HG02870 (cell line): ENCODE results near the gene ENPP7.
"Not testable (repeated sequence)": the region's sequence is repeated elsewhere in the genome, so short reads cannot be mapped to it uniquely, and the experiment has no call there.

Experiments
- ATAC-seq: cut with Tn5 transposase; IDR thresholded peaks from one replicate; pipeline ENCODE4 v1.9.1; 2021; ENCODE audit warnings: mild to moderate bottlenecking, moderate library complexity; ENCODE audit not compliant: unreplicated experiment

Gene ENPP7

GRCh38 chr17:79748295-79749099 is 17.8 kb downstream of the ENPP7 start:
- ATAC-seq, result no peak

DNA sequence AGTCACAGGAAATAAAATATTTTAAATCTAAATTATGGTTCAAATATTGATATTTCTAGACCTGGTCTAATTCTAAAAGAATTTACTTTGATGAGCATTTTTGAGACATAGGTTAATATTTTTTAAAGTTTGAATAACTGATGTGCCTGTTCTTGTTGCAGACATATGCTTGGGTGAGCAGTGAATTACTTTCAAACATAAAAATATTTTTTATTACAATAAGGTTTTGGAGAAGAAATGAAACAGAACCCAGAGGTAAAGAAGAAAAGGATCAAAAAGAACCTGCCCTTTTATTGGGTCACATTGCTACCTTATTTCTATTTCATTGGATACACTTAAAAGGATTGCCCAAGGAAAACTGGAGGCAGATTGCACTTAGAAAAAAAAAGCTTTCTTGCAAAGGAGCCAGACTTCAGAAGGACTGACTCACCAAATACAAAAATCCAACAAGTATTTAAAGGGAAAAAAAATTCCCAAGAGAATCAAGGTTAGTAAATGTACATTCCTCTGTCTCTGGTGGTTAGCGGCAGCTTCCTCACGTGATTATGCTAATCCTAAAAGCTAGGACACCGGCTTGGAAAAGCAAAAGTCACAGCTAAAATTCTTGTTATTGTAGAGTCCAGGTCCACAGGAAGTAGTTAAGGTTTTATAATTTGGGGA is 18.5 kb downstream of the ENPP7 start:
- no peak for ATAC-seq

DNA sequence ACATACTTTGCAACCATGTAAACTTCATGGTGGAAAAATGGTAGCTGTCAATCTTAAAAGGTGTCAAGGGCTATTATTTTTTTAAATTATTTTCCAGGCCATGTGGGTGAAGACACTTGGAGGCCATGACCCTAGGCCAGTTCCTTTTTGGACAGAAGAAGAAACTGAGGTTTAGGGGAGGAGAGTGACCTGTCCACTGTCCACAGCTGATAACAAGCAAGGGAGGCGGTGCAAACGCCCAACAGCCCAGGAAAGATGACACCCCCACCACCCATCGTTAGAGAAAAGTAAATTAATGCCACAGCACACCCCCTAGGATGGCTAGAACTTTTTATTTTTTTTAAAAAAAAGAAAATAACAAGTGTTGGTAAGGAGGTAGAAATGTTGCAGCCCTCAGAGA is 19.2 kb downstream of the ENPP7 start:
- ATAC-seq, result no peak

- no peak for ATAC-seq
Measured at GRCh38 chr17:79750650-79751545, 20.2 kb downstream of the ENPP7 start.

GRCh38 chr17:79752175-79752574 is 21.4 kb downstream of the ENPP7 start:
- no peak for ATAC-seq

DNA sequence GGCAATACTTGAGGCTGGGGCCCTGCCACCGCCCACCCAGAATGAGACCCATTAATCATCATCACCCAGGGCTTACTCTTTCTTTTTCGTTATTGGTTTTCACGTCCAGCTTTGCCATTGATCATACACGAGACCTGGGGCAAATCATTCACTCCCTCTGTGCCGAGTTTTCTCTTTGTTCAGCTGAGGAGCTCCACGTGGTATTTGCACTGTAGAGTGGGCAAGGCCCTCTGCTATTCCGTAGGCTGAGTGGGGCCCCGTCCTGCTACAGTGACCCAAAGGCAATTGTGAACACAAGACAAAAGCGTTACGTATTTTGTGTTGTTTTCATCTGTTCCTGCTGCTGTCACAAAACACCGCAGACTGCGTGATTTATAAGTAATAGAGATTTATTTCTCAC is 23.6 kb downstream of the ENPP7 start:
- ATAC-seq, result no peak

GRCh38 chr17:79754903-79755302 is 24.2 kb downstream of the ENPP7 start:
- not testable (repeated sequence) for ATAC-seq

GRCh38 chr17:79755591-79755990 is 24.8 kb downstream of the ENPP7 start:
- no peak for ATAC-seq

- ATAC-seq, result no peak
Measured at GRCh38 chr17:79757140-79757745, 26.5 kb downstream of the ENPP7 start.

DNA sequence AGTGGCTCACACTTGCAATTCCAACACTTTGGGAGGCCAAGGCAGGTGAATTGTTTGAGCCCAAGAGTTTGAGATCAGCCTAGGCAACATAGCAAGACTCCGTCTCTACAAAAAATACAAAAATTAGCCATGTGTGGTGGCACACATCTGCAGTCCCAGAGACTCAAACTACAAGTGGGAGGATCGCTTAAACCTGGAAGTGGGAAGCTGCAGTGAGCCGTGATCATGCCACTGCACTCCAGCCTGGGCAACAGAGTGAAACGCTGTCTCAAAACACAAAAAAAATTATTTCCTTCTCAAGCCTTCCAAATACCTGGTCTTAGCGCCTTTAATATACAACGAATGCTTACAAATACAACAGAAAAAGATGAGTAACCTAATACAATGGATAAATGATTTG is 27.5 kb downstream of the ENPP7 start:
- ATAC-seq, result no peak

DNA sequence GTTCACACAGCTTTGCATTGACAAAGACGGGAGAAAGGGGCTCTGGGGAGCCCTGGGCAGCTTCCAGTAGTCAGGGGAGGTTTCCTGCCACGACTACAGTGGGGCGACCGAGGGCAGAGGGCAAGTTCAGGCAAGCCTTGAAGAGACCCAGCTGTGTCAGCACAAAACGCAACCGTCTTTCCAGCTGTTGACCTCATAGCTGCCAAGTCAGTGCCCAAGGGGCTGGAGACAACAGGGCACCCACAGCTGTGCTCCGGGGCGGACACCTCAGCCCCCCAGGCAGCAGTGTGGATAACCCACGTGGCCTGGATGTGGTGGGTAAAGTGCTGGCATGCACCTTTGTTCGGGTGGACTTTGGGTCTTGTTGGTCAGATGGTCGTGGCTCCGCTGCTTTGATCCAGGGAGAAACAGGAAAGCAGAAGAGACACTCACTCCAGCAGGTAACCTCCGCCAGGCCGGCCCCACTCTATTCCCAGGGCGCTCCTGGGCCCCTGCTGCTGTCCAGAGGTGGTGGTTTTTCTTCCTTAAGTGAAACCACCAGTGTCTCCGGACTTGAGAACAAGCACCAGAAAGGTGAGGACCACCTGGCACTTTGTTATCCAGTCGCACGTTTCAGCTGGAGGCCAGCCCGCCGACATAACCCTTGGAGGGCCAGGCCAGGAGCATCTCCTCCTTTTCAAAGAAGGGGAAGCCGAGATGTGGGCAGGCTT is 29.6 kb downstream of the ENPP7 start:
- no peak for ATAC-seq

GRCh38 chr17:79761894-79762589 is 31.3 kb downstream of the ENPP7 start:
- no peak for ATAC-seq

DNA sequence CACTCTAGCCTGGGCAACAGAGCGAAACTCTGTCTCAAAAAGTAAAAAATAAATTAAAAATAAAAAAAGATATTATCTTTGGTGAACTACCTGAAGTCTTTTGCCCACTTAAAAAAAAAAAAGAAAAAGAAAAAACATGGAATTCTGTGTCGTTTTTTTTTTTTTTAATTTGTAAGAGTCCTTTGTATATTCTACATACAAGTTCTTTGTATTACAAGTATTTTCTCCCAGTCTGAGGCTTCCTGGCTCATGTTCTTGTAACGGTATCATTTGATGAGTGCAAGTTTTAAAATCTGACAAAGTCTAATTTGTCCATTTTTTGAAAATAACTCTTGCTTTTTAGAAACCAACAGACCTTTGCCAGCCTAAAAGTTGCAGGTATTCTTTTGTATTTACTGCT is 35.0 kb downstream of the ENPP7 start:
- ATAC-seq, result no peak

- no peak for ATAC-seq
Measured at GRCh38 chr17:79769570-79770506, 39.1 kb downstream of the ENPP7 start.

DNA sequence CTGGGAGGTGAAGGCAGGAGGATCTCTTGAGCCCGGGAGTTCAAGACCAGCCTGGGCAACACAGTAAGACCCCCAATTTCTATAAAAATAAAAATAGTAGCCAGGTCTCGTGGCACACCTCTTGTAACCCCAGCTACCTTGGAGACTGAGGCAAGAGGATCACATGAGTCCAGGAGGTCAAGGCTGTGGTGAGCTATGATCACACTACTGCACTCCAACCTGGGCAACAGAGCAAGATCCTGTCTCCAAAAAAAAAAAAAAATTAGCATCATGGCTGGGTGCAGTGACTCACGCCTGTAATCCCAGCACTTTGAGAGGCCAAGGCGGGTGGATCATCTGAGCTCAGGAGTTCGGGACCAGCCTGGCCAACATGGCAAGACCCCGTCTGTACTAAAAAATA is 40.5 kb downstream of the ENPP7 start:
- ATAC-seq, result no peak

GRCh38 chr17:79772726-79773125 is 42.0 kb downstream of the ENPP7 start:
- not testable (repeated sequence) for ATAC-seq

- no peak for ATAC-seq
Measured at GRCh38 chr17:79774561-79774975, 43.8 kb downstream of the ENPP7 start.

GRCh38 chr17:79775632-79776031 is 44.9 kb downstream of the ENPP7 start:
- no peak for ATAC-seq
